CD14-positive monocyte (primary cell): ENCODE measurements around the gene HOXC11. TPM values are rescaled to one million over a fixed set of nuclear protein-coding genes. Genes with fewer than 3 reads are reported as not detected.

Experiments used
- DNase-seq, 3 donors: peaks; one replicate each; pipeline ENCODE4 v3.0.0-alpha.2; 2011 to 2022
- H2AFZ ChIP-seq: 2 replicates; pipeline ENCODE4 v1.6.0; 2012; ENCODE audit warnings: mild to moderate bottlenecking, low read depth, low read length, inconsistent platforms; ENCODE audit not compliant: insufficient read depth, poor library complexity, severe bottlenecking
- H3K27ac ChIP-seq, 2 donors: 1 replicate in 1 of 2; 2 replicates in 1 of 2; pipeline ENCODE4 v1.5.1; 2012 to 2013; ENCODE audit warnings: low read length in 2 of 2, control low read depth in 1 of 2, inconsistent platforms in 1 of 2, low read depth in 1 of 2, mild to moderate bottlenecking in 1 of 2
- H3K27me3 ChIP-seq, 2 donors: one replicate each; pipeline versions ENCODE4 v1.6.0 to v1.6.1; 2011 to 2013; ENCODE audit warnings: low read length in 2 of 2; ENCODE audit not compliant: control insufficient read depth in 2 of 2, insufficient read depth in 2 of 2
- H3K36me3 ChIP-seq, 2 donors: replicated peaks in 1 of 2; 1 replicate in 1 of 2; 2 replicates in 1 of 2; pipeline versions ENCODE4 v1.5.1 to v1.6.1; 2012 to 2013; ENCODE audit warnings: low read length in 2 of 2, control low read depth in 1 of 2, inconsistent platforms in 1 of 2, mild to moderate bottlenecking in 1 of 2; ENCODE audit not compliant: insufficient read depth in 2 of 2, control insufficient read depth in 1 of 2
- H3K4me1 ChIP-seq, 2 donors: 1 replicate in 1 of 2; 2 replicates in 1 of 2; pipeline versions ENCODE4 v1.5.1 to v1.6.1; 2012 to 2013; ENCODE audit warnings: low read length in 2 of 2, control low read depth in 1 of 2, inconsistent platforms in 1 of 2, mild to moderate bottlenecking in 1 of 2, moderate library complexity in 1 of 2; ENCODE audit not compliant: insufficient read depth in 2 of 2, control insufficient read depth in 1 of 2
- H3K4me2 ChIP-seq: replicated peaks from 2 replicates; pipeline ENCODE3; 2012; ENCODE audit warnings: low read length, moderate library complexity, mild to moderate bottlenecking; ENCODE audit not compliant: poor library complexity, severe bottlenecking; ENCODE audit errors: extremely low read depth
- H3K4me3 ChIP-seq, 3 experiments: fragments of 200-600 bp in 1 of 3; sonication (generic) in 1 of 3; replicated peaks in 1 of 3; 1 replicate in 2 of 3; 2 replicates in 1 of 3; pipeline ENCODE4 v1.5.1; 2011 to 2013; ENCODE audit warnings: low read length in 3 of 3, mild to moderate bottlenecking in 3 of 3, control low read depth in 2 of 3, low read depth in 2 of 3, inconsistent platforms in 1 of 3, moderate library complexity in 1 of 3
- H3K79me2 ChIP-seq: 2 replicates; pipeline ENCODE4 v1.6.0; 2012; ENCODE audit warnings: mild to moderate bottlenecking, control low read depth, inconsistent platforms, low read length, moderate library complexity; ENCODE audit not compliant: insufficient read depth
- H3K9ac ChIP-seq: 2 replicates; pipeline ENCODE4 v1.6.0; 2017; ENCODE audit warnings: low read length, mild to moderate bottlenecking; ENCODE audit not compliant: insufficient read depth, poor library complexity, severe bottlenecking
- H3K9me3 ChIP-seq, 2 donors: replicated peaks in 1 of 2; 1 replicate in 1 of 2; 2 replicates in 1 of 2; pipeline versions ENCODE4 v1.5.1 to v1.6.1; 2012 to 2013; ENCODE audit warnings: low read length in 2 of 2, control low read depth in 1 of 2; ENCODE audit not compliant: control insufficient read depth in 1 of 2, insufficient read depth in 1 of 2
- H4K20me1 ChIP-seq: 2 replicates; pipeline ENCODE4 v1.6.0; 2012; ENCODE audit warnings: mild to moderate bottlenecking, low read length, control low read depth, moderate library complexity; ENCODE audit not compliant: insufficient read depth
- H3K27ac Mint-ChIP-seq, 7 donors: one replicate each; pipeline ENCODE4 v1.8.0; 2020; ENCODE audit warnings: mild to moderate bottlenecking in 7 of 7, mixed read lengths in 7 of 7, moderate library complexity in 6 of 7, inconsistent platforms in 2 of 7
- H3K27me3 Mint-ChIP-seq, 3 donors: one replicate each; pipeline ENCODE4 v1.8.0; 2021 to 2022; ENCODE audit warnings: low read depth in 3 of 3, mild to moderate bottlenecking in 3 of 3, mixed read lengths in 3 of 3, moderate library complexity in 3 of 3, inconsistent platforms in 1 of 3
- H3K36me3 Mint-ChIP-seq, 2 donors: one replicate each; pipeline ENCODE4 v1.8.0; 2020; ENCODE audit warnings: mixed read lengths in 2 of 2, inconsistent platforms in 1 of 2, mild to moderate bottlenecking in 1 of 2
- H3K4me1 Mint-ChIP-seq: one replicate; pipeline ENCODE4 v1.8.0; 2020; ENCODE audit warnings: mild to moderate bottlenecking, mixed read lengths
- H3K4me3 Mint-ChIP-seq, 2 donors: one replicate each; pipeline ENCODE4 v1.8.0; 2020; ENCODE audit warnings: mild to moderate bottlenecking in 2 of 2, mixed read lengths in 2 of 2, moderate library complexity in 1 of 2
- H3K9me3 Mint-ChIP-seq, 7 donors: one replicate each; pipeline ENCODE4 v1.8.0; 2020 to 2022; ENCODE audit warnings: mixed read lengths in 7 of 7, mild to moderate bottlenecking in 6 of 7, moderate library complexity in 6 of 7, inconsistent platforms in 2 of 7
- CTCF ChIP-seq: fragments of 200-600 bp; IDR thresholded peaks from one replicate; pipeline ENCODE4 v1.8.0; 2022; ENCODE audit warnings: antibody characterized with exemption, mild to moderate bottlenecking
- WGBS: methylation state at CpG from one replicate; pipeline ENCODE4 v1.1.5; 2013; ENCODE audit warnings: missing lambda C conversion rate; ENCODE audit not compliant: insufficient coverage; 5-methylcytosine and 5-hydroxymethylcytosine counted together
- intact Hi-C, 2 donors: fragments of 100-400 bp; cut with micrococcal nuclease; formaldehyde crosslinking; loops; one replicate each; pipeline versions ENCODE4 v1.15.0 to v1.15.1; 2023
- polyA plus RNA-seq, 3 donors: library from polyadenylated mRNA; depleted of rRNA in 1 of 3; unstranded in 2 of 3; stranded (reverse) in 1 of 3; fragments of 300-500 nt in 2 of 3; fragments of >200 nt in 1 of 3; fragmentation: Illumina TruSeq in 2 of 3; gene quantifications; 1 replicate in 2 of 3; 2 replicates in 1 of 3; pipeline ENCODE4 v1.2.3, GENCODE V29; 2012 to 2021

The HOXC11 gene
- polyA plus RNA-seq, 3 donors: not detected

DNA sequence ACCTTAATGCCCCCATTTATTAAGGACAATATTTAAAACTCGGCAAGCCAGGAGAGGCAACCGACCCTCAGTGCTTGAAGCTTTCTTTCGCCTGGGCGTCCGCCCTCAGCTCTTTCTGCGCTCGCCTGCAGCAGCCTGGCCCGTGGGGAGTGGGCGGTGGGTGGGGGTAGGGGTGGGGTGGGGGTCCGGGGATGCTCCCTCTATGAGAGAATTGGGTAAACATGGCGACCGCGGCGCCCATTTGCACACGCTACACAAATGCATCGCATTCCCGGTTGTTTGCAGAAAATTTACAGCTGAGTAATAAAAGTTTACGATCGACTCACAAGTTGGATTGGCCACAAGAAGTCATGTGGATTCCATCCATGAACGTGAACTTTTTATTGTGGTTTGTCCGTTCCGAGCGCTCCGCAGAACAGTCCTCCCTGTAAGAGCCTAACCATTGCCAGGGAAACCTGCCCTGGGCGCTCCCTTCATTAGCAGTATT lies 43.6 kb downstream of the HOXC11 start:
- H3K27ac ChIP-seq: no peak overlapping the region
- no peaks in the 10 kb centered on the region for H3K79me2 ChIP-seq
- WGBS: 0% methylated on average over 8 of the region's 25 CpGs
- no peak for DNase-seq
- peaks cover 94 to 100% of the 10 kb centered on the region in 2 donors for H3K27me3 ChIP-seq
- peak overlapping the region in 1 of 2 donors; percentile 71 for H3K4me3 Mint-ChIP-seq
- H3K4me3 ChIP-seq: no peak overlapping the region
- peaks cover 0 to 5% of the 10 kb centered on the region in 2 donors for H3K36me3 Mint-ChIP-seq
- H3K9me3 ChIP-seq: peaks cover 10 to 40% of the 10 kb centered on the region in 2 donors
- H3K9ac ChIP-seq: no peak overlapping the region
- peaks cover 28% of the 10 kb centered on the region for H3K4me1 Mint-ChIP-seq
- peaks cover 14 to 16% of the 10 kb centered on the region in 2 donors for H3K4me1 ChIP-seq
- no peak for TF ChIP-seq CTCF
- intact Hi-C loops: no loop called here
- H3K27me3 Mint-ChIP-seq: peaks cover 96 to 100% (median 99%) of the 10 kb centered on the region in 3 donors
- H2AFZ ChIP-seq: no peak overlapping the region
- peaks cover 0 to 49% (median 16%) of the 10 kb centered on the region in 7 donors for H3K9me3 Mint-ChIP-seq
- H3K4me2 ChIP-seq: no peak overlapping the region
- no peaks in the 10 kb centered on the region for H4K20me1 ChIP-seq
- H3K27ac Mint-ChIP-seq: no peak overlapping the region
- no peaks in the 10 kb centered on the region for H3K36me3 ChIP-seq

- H3K27ac Mint-ChIP-seq: no peak overlapping the region
- peak overlapping the region; percentile 69 for H3K4me2 ChIP-seq
- peaks cover 14 to 16% of the 10 kb centered on the region in 2 donors for H3K4me1 ChIP-seq
- peaks cover 0 to 45% (median 14%) of the 10 kb centered on the region in 7 donors for H3K9me3 Mint-ChIP-seq
- no peak overlapping the region for H3K9ac ChIP-seq
- H3K9me3 ChIP-seq: peaks cover 10 to 41% of the 10 kb centered on the region in 2 donors
- intact Hi-C loops: no loop called here
- peak overlapping the region; percentile 63 to 83 for H3K4me3 Mint-ChIP-seq
- H3K27ac ChIP-seq: no peak overlapping the region
- peaks cover 0 to 4% of the 10 kb centered on the region in 2 donors for H3K36me3 Mint-ChIP-seq
- 2% methylated on average over 21 of the region's 24 CpGs for WGBS
- no peaks in the 10 kb centered on the region for H3K79me2 ChIP-seq
- H3K36me3 ChIP-seq: no peaks in the 10 kb centered on the region
- peaks cover 96 to 100% (median 99%) of the 10 kb centered on the region in 3 donors for H3K27me3 Mint-ChIP-seq
- H3K27me3 ChIP-seq: peaks cover 95 to 100% of the 10 kb centered on the region in 2 donors
- H3K4me1 Mint-ChIP-seq: peaks cover 27% of the 10 kb centered on the region
- peak overlapping the region in 2 of 3 experiments; percentile 12 to 64 for H3K4me3 ChIP-seq
- DNase-seq: no peak
- no peaks in the 10 kb centered on the region for H4K20me1 ChIP-seq
- peak overlapping the region; percentile 76 for H2AFZ ChIP-seq
- TF ChIP-seq CTCF: no peak
Measured at GRCh38 chr12:54017027-54017788, 44.3 kb downstream of the HOXC11 start.
